Measurements from ENCODE around the gene ABAT. TPM values are rescaled to one million over a fixed set of nuclear protein-coding genes. Genes with fewer than 3 reads are reported as not detected.

Gene ABAT
- 1.4 and 3.8 TPM in 2 replicates for total RNA-seq

GRCh38 chr16:8674413-8675022, at the start of gene ABAT:
ABAT (plus strand) TSS chr16:8674617; CDS start chr16:8735740, 61,123 bp downstream.

DNA sequence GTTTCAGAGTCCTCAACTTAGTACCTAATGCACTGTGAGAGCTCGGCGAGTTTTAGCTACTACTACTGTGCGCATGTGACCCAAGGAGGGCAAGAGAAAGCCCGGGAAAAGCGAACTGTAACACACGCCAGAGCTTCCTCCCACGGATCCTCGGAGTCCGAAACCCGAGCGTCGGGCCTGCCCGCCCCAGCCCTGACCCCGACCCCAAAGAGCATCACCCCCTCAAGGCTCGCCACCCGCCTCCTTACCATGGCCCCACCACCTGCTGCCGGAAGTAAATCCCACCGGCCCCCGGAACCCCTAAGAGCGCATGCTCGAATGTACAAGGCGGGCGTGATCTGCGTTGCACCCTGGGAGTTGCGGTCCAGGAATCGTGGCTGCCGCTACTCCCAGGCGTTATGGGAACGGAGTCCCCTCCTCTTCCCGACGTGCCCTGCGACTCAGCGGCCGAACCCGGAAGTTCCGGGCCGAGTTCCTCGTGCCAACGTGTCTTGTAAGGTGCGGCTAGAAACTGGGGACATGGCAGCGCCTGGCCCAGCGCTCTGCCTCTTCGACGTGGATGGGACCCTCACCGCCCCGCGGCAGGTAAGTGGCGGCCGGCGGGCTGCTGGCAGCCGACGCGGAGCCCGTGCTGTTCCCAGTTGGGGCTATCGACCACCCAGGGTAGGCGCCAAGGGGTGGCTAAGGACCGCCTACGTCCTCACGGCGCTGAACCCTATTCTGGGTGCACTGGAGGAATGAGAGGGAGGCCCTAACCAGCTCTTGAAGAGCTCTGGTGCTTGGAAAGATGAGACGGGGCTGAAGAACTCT, 123.2 kb downstream of the ABAT start, which contains the start of the genes PMM2 and TMEM186:
TSS of gene PMM2 (plus strand) at position 476 of the 810 bp plus-strand sequence. CDS start at position 520, 44 bp downstream.
TSS of gene TMEM186 (minus strand) at position 276 of the 810 bp plus-strand sequence. CDS start at position 251, 25 bp downstream.

Other genes with a start within 250 kb of the ABAT start
- not detected in 2 replicates for gene TMEM114, start 84.1 kb upstream of the ABAT start, total RNA-seq
- gene METTL22, start 52.9 kb upstream of the ABAT start, total RNA-seq: 14.7 and 21.2 TPM in 2 replicates
- 9.4 and 13.0 TPM in 2 replicates for gene TMEM186, start 123.0 kb downstream of the ABAT start, total RNA-seq
- 24.3 and 36.9 TPM in 2 replicates for gene PMM2, start 123.2 kb downstream of the ABAT start, total RNA-seq
- 80.7 and 112 TPM in 2 replicates for gene CARHSP1, start 194.4 kb downstream of the ABAT start, total RNA-seq
- gene LITAFD, start 207.7 kb downstream of the ABAT start, total RNA-seq: not detected in 2 replicates

All from nasal cavity respiratory epithelium epithelial cell of viscerocranial mucosa (primary cell).